ENCODE measurements around the gene SIRT5.

DNA sequence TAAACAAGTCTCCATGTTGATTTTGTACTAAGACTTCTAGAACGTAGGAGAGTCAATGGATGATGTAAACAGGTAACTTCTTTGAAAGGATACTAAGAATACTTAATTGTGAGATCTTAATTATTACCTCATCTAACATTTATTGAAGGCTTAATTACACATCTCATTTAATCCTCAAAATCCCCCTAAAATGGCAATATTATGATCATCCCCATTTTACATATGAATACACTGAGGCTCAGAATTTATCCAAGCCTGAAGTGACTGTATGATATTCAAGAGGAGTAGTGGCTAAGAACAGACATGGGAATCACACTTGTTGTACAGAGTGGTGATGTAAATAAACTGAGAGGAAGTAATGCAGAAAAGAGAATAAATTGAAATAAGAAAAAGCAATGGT, 63.6 kb downstream of the SIRT5 start:
- TF ChIP-seq, protein P1, sequence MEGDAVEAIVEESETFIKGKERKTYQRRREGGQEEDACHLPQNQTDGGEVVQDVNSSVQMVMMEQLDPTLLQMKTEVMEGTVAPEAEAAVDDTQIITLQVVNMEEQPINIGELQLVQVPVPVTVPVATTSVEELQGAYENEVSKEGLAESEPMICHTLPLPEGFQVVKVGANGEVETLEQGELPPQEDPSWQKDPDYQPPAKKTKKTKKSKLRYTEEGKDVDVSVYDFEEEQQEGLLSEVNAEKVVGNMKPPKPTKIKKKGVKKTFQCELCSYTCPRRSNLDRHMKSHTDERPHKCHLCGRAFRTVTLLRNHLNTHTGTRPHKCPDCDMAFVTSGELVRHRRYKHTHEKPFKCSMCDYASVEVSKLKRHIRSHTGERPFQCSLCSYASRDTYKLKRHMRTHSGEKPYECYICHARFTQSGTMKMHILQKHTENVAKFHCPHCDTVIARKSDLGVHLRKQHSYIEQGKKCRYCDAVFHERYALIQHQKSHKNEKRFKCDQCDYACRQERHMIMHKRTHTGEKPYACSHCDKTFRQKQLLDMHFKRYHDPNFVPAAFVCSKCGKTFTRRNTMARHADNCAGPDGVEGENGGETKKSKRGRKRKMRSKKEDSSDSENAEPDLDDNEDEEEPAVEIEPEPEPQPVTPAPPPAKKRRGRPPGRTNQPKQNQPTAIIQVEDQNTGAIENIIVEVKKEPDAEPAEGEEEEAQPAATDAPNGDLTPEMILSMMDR (IDR thresholded peaks at IDR 0.05; ENCODE audit: low read depth, low read length) = no peak
- no peak for TF ChIP-seq EZH2phosphoT487 (IDR thresholded peaks at IDR 0.05; ENCODE audit: low read depth)

All from OCI-LY3 (cell line).